GM21717 (cell line): Measurements from ENCODE around the gene PTPN22.
A peak's percentile ranks its signal among the peaks of the same experiment; 100 is the strongest.

ENCODE experiments used
- ATAC-seq: cut with Tn5 transposase; IDR thresholded peaks from one replicate; pipeline ENCODE4 v1.9.1; 2021; ENCODE audit warnings: mild to moderate bottlenecking, moderate library complexity; ENCODE audit not compliant: unreplicated experiment

Gene PTPN22

GRCh38 chr1:113804421-113805255, 66.9 kb downstream of the PTPN22 start:
- no peak for ATAC-seq

GRCh38 chr1:113802367-113803007, 69.0 kb downstream of the PTPN22 start:
- no peak for ATAC-seq

- no peak for ATAC-seq
Observed at GRCh38 chr1:113800487-113800886, 71.0 kb downstream of the PTPN22 start.

GRCh38 chr1:113797472-113797871, 74.0 kb downstream of the PTPN22 start:
- ATAC-seq = no peak

GRCh38 chr1:113793878-113794834, 77.4 kb downstream of the PTPN22 start:
- no peak for ATAC-seq

GRCh38 chr1:113792986-113793385, 78.5 kb downstream of the PTPN22 start:
- ATAC-seq = no peak

- ATAC-seq = no peak
Observed at GRCh38 chr1:113792471-113792870, 79.0 kb downstream of the PTPN22 start.

- no peak for ATAC-seq
Observed at GRCh38 chr1:113788802-113789201, 82.7 kb downstream of the PTPN22 start.

GRCh38 chr1:113787663-113788062, 83.8 kb downstream of the PTPN22 start:
- ATAC-seq = no peak

- no peak for ATAC-seq
Observed at GRCh38 chr1:113786069-113786468, 85.4 kb downstream of the PTPN22 start.

- peak; percentile 54 for ATAC-seq
Observed at GRCh38 chr1:113784104-113784779, 87.3 kb downstream of the PTPN22 start.

- ATAC-seq = peak; percentile 76
Observed at GRCh38 chr1:113783254-113784103, 88.0 kb downstream of the PTPN22 start.

- no peak for ATAC-seq
Observed at GRCh38 chr1:113782406-113782805, 89.1 kb downstream of the PTPN22 start.

- ATAC-seq = peak; percentile 42
Observed at GRCh38 chr1:113780374-113781146, 91.0 kb downstream of the PTPN22 start.

GRCh38 chr1:113779542-113779941, 92.0 kb downstream of the PTPN22 start:
- no peak for ATAC-seq

GRCh38 chr1:113777561-113777960, 94.0 kb downstream of the PTPN22 start:
- ATAC-seq = no peak

GRCh38 chr1:113770031-113770430, 101.5 kb downstream of the PTPN22 start:
- no peak for ATAC-seq

- ATAC-seq = no peak
Observed at GRCh38 chr1:113769601-113769970, 101.9 kb downstream of the PTPN22 start.
